SK-N-SH (cell line): ENCODE results near the gene NCSTN. TPM values are rescaled to one million over a fixed set of nuclear protein-coding genes. Genes with fewer than 3 reads are reported as not detected.

Experiments used
- CTCF ChIA-PET: fragments of 300-600, 350-600 bp; formaldehyde crosslinking; extraction: SDS; loops from one replicate; lab custom pipeline; 2021; lab: Yijun Ruan, JAX
- POLR2A ChIA-PET: fragments of 350-600 bp; sonication (Branson Sonifier 250); formaldehyde crosslinking; extraction: SDS; loops from one replicate; lab custom pipeline; 2020; ENCODE audit warnings: antibody characterized with exemption, inconsistent platforms; lab: Yijun Ruan, JAX
- DNase-seq: peaks from one replicate; pipeline ENCODE4 v3.0.0; 2012
- H2AFZ ChIP-seq: fragments of 200-600 bp; sonication (generic); 2 replicates; pipeline ENCODE4 v1.8.1; 2016; ENCODE audit warnings: antibody characterized with exemption, mild to moderate bottlenecking, low read depth
- H3F3A ChIP-seq: fragments of 200-600 bp; sonication (generic); replicated peaks from 2 replicates; pipeline ENCODE3; 2016; ENCODE audit warnings: antibody characterized with exemption, mild to moderate bottlenecking; ENCODE audit not compliant: insufficient read depth
- H3K27ac ChIP-seq, 2 experiments: fragments of 200-500 bp in 1 of 2; fragments of 200-600 bp in 1 of 2; sonication (Bioruptor generic) in 1 of 2; sonication (generic), shearing (Covaris generic) in 1 of 2; 2 replicates each; pipeline versions ENCODE4 v1.5.1 to v1.6.1; 2014 to 2016; ENCODE audit warnings: low read depth in 2 of 2, inconsistent platforms in 1 of 2, low read length in 1 of 2, mild to moderate bottlenecking in 1 of 2, mixed read lengths in 1 of 2
- H3K27me3 ChIP-seq: fragments of 200-600 bp; sonication (generic), shearing (Covaris generic); 2 replicates; pipeline ENCODE4 v1.6.1; 2016; ENCODE audit warnings: mixed run types; ENCODE audit not compliant: insufficient read depth
- H3K36me3 ChIP-seq, 2 experiments: fragments of 200-500 bp in 1 of 2; fragments of 200-600 bp in 1 of 2; sonication (Bioruptor generic) in 1 of 2; sonication (generic) in 1 of 2; replicated peaks in 1 of 2; 2 replicates each; pipeline versions ENCODE3 to v1.5.1; 2014 to 2016; ENCODE audit warnings: low read length in 1 of 2, mild to moderate bottlenecking in 1 of 2; ENCODE audit not compliant: insufficient read depth in 2 of 2, control insufficient read depth in 1 of 2
- H3K4me1 ChIP-seq, 2 experiments: fragments of 200-500 bp in 1 of 2; fragments of 200-600 bp in 1 of 2; sonication (Bioruptor generic) in 1 of 2; sonication (generic), shearing (Covaris generic) in 1 of 2; 2 replicates each; pipeline versions ENCODE4 v1.5.1 to v1.6.1; 2014 to 2016; ENCODE audit warnings: low read depth in 1 of 2, low read length in 1 of 2, mixed run types in 1 of 2; ENCODE audit not compliant: insufficient read depth in 2 of 2, control insufficient read depth in 1 of 2
- H3K4me2 ChIP-seq: fragments of 200-600 bp; sonication (generic), shearing (Covaris generic); 2 replicates; pipeline ENCODE4 v1.6.1; 2017; ENCODE audit warnings: mixed run types
- H3K4me3 ChIP-seq, 2 experiments: fragments of 200-500 bp in 1 of 2; fragments of 200-600 bp in 1 of 2; sonication (Bioruptor generic) in 1 of 2; sonication (generic), shearing (Covaris generic) in 1 of 2; 2 replicates each; pipeline versions ENCODE4 v1.5.1 to v1.8.1; 2014 to 2016; ENCODE audit warnings: low read depth in 2 of 2, inconsistent platforms in 1 of 2, low read length in 1 of 2, mild to moderate bottlenecking in 1 of 2, mixed read lengths in 1 of 2, moderate library complexity in 1 of 2
- H3K79me2 ChIP-seq: fragments of 200-600 bp; sonication (generic); 2 replicates; pipeline ENCODE4 v1.8.1; 2017; ENCODE audit warnings: mild to moderate bottlenecking; ENCODE audit not compliant: insufficient read depth
- H3K9ac ChIP-seq: fragments of 200-600 bp; sonication (generic); 2 replicates; pipeline ENCODE4 v1.6.1; 2017; ENCODE audit warnings: mixed run types
- H3K9me2 ChIP-seq: fragments of 200-600 bp; sonication (generic); 2 replicates; pipeline ENCODE4 v1.6.1; 2017; ENCODE audit warnings: mixed run types
- H3K9me3 ChIP-seq: fragments of 200-600 bp; sonication (generic); 2 replicates; pipeline ENCODE4 v1.6.1; 2017; ENCODE audit warnings: mixed run types, mild to moderate bottlenecking, moderate library complexity
- H4K20me1 ChIP-seq: fragments of 200-600 bp; sonication (generic); 2 replicates; pipeline ENCODE4 v1.6.1; 2017; ENCODE audit warnings: mild to moderate bottlenecking, mixed run types; ENCODE audit not compliant: insufficient read depth
- CHD2 ChIP-seq: fragments of 150-350 bp; IDR thresholded peaks from 2 replicates; pipeline ENCODE4 v1.6.1; 2018; ENCODE audit warnings: low read length; ENCODE audit not compliant: partially characterized antibody
- EP300 ChIP-seq, 2 experiments: IDR thresholded peaks; 2 replicates each; pipeline versions ENCODE4 v1.4.0 to v1.6.1; 2012; ENCODE audit warnings: borderline replicate concordance in 1 of 2, low read depth in 1 of 2, low read length in 1 of 2
- FOXM1 ChIP-seq: IDR thresholded peaks from 2 replicates; pipeline ENCODE4 v1.4.0; 2012; ENCODE audit warnings: low read depth, mild to moderate bottlenecking
- JUND ChIP-seq: IDR thresholded peaks from 2 replicates; pipeline ENCODE4 v1.4.0; 2012
- POLR2AphosphoS5 ChIP-seq: IDR thresholded peaks from 2 replicates; pipeline ENCODE4 v1.6.1; 2012; ENCODE audit warnings: low read depth, low read length
- RCOR1 ChIP-seq: fragments of 150-350 bp; IDR thresholded peaks from 2 replicates; pipeline ENCODE4 v1.6.1; 2017; ENCODE audit warnings: antibody characterized with exemption, low read length
- RFX5 ChIP-seq: IDR thresholded peaks from 2 replicates; pipeline ENCODE4 v1.6.1; 2012; ENCODE audit warnings: mild to moderate bottlenecking, improper control_type of control experiment, low read length
- TAF1 ChIP-seq: IDR thresholded peaks from 2 replicates; pipeline ENCODE4 v1.6.1; 2012; ENCODE audit warnings: low read depth, mild to moderate bottlenecking, low read length, moderate library complexity, borderline replicate concordance
- TCF12 ChIP-seq: IDR thresholded peaks from 2 replicates; pipeline ENCODE4 v1.4.0; 2012
- TEAD4 ChIP-seq: IDR thresholded peaks from 2 replicates; pipeline ENCODE4 v1.4.0; 2012; ENCODE audit warnings: mild to moderate bottlenecking, borderline replicate concordance; ENCODE audit not compliant: insufficient read depth
- YY1 ChIP-seq: IDR thresholded peaks from 2 replicates; pipeline ENCODE4 v1.4.0; 2012; ENCODE audit warnings: low read depth, mild to moderate bottlenecking
- WGBS: methylation state at CpG from one replicate; pipeline ENCODE4 v1.1.6; 2017; ENCODE audit warnings: low lambda C conversion rate; 5-methylcytosine and 5-hydroxymethylcytosine counted together
- polyA plus RNA-seq, 3 experiments: library from polyadenylated mRNA; depleted of rRNA; stranded (reverse); fragments of >200 nt; gene quantifications; 2 replicates each; pipeline ENCODE4 v1.2.3, GENCODE V29; 2012
- TF ChIP-seq, protein P1 (sequence below): fragments of 200-600 bp; sonication (generic); IDR thresholded peaks from 2 replicates; pipeline ENCODE4 v1.6.1; 2017; ENCODE audit warnings: antibody characterized with exemption, mild to moderate bottlenecking, moderate library complexity
- TF ChIP-seq, protein P2 (sequence below): IDR thresholded peaks from 2 replicates; pipeline ENCODE4; 2012
- TF ChIP-seq, protein P3 (sequence below): IDR thresholded peaks from 2 replicates; pipeline ENCODE4 v1.4.0; 2012; ENCODE audit warnings: low read depth, borderline replicate concordance

Gene NCSTN
- polyA plus RNA-seq, 1 of the 3 experiments (the other 2 are of a cell fraction), result 165 TPM

DNA sequence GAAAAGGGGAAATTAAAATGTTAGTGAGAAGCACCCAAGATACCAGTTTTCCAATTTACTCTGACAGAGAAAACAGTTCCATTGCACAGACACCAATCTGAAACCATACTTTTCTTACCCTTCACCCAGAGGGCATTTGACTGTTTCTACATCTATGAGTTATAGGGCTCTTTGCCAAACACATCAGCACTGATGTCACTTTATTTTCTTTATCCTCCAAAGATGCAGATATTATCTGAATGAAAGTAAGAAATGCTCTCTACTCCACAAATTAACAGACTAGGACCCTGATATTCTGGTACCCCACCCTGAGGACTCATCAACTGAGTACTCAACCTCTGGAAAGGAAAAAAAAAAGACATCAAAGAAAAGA, 34.0 kb upstream of the NCSTN start:
- Histone ChIP-seq H3K79me2 (peaks cover 7% of the 10 kb centered on the region; the same call in 1 of the 2 replicates), H3K4me1 (no peaks in the 10 kb centered on the region), H2AFZ (no peak overlapping the region), H3K4me3 (no peak overlapping the region), H4K20me1 (peaks cover 6% of the 10 kb centered on the region; the same call in 1 of the 2 replicates), H3K27ac (no peak overlapping the region; a peak in 1 of 4 replicates), H3F3A (peaks cover 21% of the 10 kb centered on the region), H3K4me2 (no peak overlapping the region), H3K9me3 (no peaks in the 10 kb centered on the region), H3K27me3 (no peaks in the 10 kb centered on the region), H3K36me3 (peaks cover 83 to 95% of the 10 kb centered on the region in 2 experiments), H3K9ac (no peak overlapping the region), H3K9me2 (no peaks in the 10 kb centered on the region)
- DNase-seq, result no peak
- TF ChIP-seq, protein P1, sequence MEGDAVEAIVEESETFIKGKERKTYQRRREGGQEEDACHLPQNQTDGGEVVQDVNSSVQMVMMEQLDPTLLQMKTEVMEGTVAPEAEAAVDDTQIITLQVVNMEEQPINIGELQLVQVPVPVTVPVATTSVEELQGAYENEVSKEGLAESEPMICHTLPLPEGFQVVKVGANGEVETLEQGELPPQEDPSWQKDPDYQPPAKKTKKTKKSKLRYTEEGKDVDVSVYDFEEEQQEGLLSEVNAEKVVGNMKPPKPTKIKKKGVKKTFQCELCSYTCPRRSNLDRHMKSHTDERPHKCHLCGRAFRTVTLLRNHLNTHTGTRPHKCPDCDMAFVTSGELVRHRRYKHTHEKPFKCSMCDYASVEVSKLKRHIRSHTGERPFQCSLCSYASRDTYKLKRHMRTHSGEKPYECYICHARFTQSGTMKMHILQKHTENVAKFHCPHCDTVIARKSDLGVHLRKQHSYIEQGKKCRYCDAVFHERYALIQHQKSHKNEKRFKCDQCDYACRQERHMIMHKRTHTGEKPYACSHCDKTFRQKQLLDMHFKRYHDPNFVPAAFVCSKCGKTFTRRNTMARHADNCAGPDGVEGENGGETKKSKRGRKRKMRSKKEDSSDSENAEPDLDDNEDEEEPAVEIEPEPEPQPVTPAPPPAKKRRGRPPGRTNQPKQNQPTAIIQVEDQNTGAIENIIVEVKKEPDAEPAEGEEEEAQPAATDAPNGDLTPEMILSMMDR, result no peak
- no peak for TF ChIP-seq JUND
- TF ChIP-seq TCF12, result no peak
- TF ChIP-seq, protein P2, sequence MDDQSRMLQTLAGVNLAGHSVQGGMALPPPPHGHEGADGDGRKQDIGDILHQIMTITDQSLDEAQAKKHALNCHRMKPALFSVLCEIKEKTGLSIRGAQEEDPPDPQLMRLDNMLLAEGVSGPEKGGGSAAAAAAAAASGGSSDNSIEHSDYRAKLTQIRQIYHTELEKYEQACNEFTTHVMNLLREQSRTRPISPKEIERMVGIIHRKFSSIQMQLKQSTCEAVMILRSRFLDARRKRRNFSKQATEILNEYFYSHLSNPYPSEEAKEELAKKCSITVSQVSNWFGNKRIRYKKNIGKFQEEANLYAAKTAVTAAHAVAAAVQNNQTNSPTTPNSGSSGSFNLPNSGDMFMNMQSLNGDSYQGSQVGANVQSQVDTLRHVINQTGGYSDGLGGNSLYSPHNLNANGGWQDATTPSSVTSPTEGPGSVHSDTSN, result no peak
- TF ChIP-seq POLR2AphosphoS5, result no peak
- TF ChIP-seq TAF1, result no peak
- TF ChIP-seq RCOR1, result no peak
- ChIA-PET CTCF (interaction anchor here (1.2 to 6.8 kb wide), 2 partner anchors 17 to 44 kb away, joined by 3 to 63 read pairs; no protein-coding TSS in a partner anchor), POLR2A (no interaction called here)

DNA sequence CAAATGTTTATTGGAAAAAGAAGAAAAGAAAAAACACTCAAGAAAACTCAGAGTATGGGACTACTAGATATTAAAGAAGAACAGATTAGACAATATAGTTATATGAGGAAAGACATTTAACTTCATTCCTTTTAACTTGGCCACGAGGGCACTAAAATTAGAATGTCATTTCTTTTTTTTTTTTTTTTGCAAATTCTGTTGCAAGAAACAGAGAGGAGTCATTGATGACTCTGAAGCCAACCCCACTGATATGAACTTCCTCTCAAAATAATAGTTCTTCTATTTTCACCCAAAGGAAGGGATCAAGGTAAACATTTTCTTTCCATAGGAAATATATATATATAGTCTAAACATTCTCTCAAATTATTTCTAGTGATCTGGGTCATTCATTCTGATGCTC, 33.6 kb upstream of the NCSTN start:
- WGBS, result 54% methylated on average over 1 of the region's 1 CpG
- no peak overlapping the region for H2AFZ ChIP-seq
- H3K4me3 ChIP-seq, result no peak overlapping the region
- peaks cover 6% of the 10 kb centered on the region; the same call in 1 of the 2 replicates for H4K20me1 ChIP-seq
- H3K9me2 ChIP-seq, result no peaks in the 10 kb centered on the region
- H3K4me1 ChIP-seq, result no peaks in the 10 kb centered on the region
- H3K9ac ChIP-seq, result no peak overlapping the region
- no peaks in the 10 kb centered on the region for H3K27me3 ChIP-seq
- H3K36me3 ChIP-seq, result peaks cover 86 to 96% of the 10 kb centered on the region in 2 experiments
- no peak overlapping the region for H3K4me2 ChIP-seq
- no peak overlapping the region; a peak in 1 of 4 replicates for H3K27ac ChIP-seq
- peaks cover 4% of the 10 kb centered on the region; the same call in 1 of the 2 replicates for H3K79me2 ChIP-seq
- peaks cover 21% of the 10 kb centered on the region for H3F3A ChIP-seq
- ChIA-PET POLR2A (no interaction called here), CTCF (interaction anchor here (6.8 kb wide), 1 partner anchor 18 kb away, joined by 63 read pairs; no protein-coding TSS in a partner anchor)
- DNase-seq, result no peak
- H3K9me3 ChIP-seq, result no peaks in the 10 kb centered on the region
- no peak for TF ChIP-seq CHD2
- TF ChIP-seq TEAD4, result no peak
- TF ChIP-seq, protein P2, result no peak
- TF ChIP-seq, protein P3, sequence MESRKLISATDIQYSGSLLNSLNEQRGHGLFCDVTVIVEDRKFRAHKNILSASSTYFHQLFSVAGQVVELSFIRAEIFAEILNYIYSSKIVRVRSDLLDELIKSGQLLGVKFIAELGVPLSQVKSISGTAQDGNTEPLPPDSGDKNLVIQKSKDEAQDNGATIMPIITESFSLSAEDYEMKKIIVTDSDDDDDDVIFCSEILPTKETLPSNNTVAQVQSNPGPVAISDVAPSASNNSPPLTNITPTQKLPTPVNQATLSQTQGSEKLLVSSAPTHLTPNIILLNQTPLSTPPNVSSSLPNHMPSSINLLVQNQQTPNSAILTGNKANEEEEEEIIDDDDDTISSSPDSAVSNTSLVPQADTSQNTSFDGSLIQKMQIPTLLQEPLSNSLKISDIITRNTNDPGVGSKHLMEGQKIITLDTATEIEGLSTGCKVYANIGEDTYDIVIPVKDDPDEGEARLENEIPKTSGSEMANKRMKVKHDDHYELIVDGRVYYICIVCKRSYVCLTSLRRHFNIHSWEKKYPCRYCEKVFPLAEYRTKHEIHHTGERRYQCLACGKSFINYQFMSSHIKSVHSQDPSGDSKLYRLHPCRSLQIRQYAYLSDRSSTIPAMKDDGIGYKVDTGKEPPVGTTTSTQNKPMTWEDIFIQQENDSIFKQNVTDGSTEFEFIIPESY, result no peak
- no peak for TF ChIP-seq EP300 (IDR thresholded peaks at IDR 0.05; ENCODE audit: borderline replicate concordance in 1 of 2, low read depth in 1 of 2, low read length in 1 of 2)
- no peak for TF ChIP-seq RFX5
- no peak for TF ChIP-seq TAF1
- TF ChIP-seq, protein P1, result no peak
- no peak for TF ChIP-seq YY1
- TF ChIP-seq FOXM1, result no peak
- TF ChIP-seq TCF12, result no peak
